Choroid plexus epithelial cell (primary cell): Measurements from ENCODE around the gene ABCC4.

Source experiments
- DNase-seq: peaks from one replicate; pipeline ENCODE4 v3.0.0-alpha.2; 2010; ENCODE audit warnings: low read depth
- H3K4me3 ChIP-seq: 2 replicates; pipeline ENCODE4 v1.5.1; 2011; ENCODE audit warnings: low read depth, mild to moderate bottlenecking, control low read depth, low read length, moderate library complexity
- CTCF ChIP-seq: conservative IDR thresholded peaks from 2 replicates; pipeline ENCODE4 v1.5.1; 2011; ENCODE audit warnings: low read depth, mild to moderate bottlenecking, control low read depth, inconsistent platforms, low read length, moderate library complexity

Gene ABCC4

GRCh38 chr13:95222733-95223018, 78.6 kb downstream of the ABCC4 start:
- no peak for TF ChIP-seq CTCF
- no peak overlapping the region for H3K4me3 ChIP-seq

GRCh38 chr13:95221971-95222732, 79.1 kb downstream of the ABCC4 start:
- H3K4me3 ChIP-seq, result no peak overlapping the region
- no peak for TF ChIP-seq CTCF
- no peak for DNase-seq

More at GRCh38 chr13:95222733-95223018, 78.6 kb downstream of the ABCC4 start:
- DNase-seq, result no peak

GRCh38 chr13:95220611-95221010, 80.6 kb downstream of the ABCC4 start:
- no peak for TF ChIP-seq CTCF
- H3K4me3 ChIP-seq, result no peak overlapping the region
- DNase-seq, result no peak

DNA sequence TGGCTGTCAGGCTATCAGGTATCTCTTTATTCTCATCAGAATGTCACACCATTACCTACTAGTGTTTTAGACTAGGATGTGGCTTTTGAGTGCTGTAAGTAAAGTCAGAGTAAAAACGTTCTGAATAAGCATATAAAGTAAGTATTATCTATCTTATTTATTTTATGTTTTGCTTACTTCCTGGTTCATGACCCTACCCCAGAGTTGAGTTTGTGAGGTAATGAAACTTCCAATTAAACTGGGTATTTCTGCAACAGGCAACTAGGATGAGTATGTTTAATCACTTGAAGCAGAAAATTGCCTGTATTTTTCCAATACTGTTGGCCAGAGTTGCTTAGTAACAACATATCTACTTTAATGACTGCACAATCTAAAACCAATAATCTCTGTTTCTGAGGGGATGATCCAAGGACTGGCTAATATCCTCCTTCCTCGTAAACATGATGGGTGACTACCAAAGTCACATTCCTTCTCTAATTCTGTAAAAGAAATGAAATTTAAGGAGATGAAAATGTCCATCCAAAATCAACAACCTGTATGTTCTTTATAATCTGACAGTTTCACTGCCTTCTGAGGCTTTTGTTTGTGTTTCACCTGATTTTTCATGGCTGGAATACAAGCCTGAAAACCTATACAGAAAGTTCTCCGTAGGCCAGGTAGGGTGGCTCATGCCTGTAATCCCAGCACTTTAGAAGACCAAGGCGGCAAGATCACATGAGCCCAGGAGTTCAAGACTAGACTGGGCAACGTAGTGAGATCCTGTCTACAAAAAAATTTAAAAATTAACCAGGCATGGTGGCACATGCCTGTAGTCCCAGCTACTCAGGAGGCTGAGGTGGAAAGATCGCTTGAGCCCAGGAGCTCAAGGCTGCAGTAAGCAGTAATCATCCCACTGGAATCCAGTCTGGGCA, 83.1 kb downstream of the ABCC4 start:
- DNase-seq, result no peak
- no peak overlapping the region for H3K4me3 ChIP-seq
- TF ChIP-seq CTCF, result no peak

DNA sequence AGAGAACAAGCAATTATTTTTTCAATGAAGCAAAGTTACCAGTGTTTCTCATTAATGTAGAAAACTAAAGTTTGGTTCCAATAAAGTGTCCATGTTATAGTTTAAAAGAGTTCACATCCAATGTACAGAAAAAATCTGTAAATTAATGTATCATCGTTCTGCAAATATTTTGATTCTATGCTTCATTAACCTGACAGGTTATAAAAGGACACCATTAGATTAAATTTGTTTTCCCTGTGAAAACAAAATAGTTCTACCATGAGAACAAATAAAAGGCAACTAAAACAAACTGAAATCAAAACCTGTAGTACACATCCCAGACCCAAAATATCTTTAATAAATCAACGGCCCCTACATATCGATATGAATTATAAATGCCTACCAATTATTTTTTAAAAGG, 85.1 kb downstream of the ABCC4 start:
- TF ChIP-seq CTCF, result no peak
- no peak for DNase-seq

DNA sequence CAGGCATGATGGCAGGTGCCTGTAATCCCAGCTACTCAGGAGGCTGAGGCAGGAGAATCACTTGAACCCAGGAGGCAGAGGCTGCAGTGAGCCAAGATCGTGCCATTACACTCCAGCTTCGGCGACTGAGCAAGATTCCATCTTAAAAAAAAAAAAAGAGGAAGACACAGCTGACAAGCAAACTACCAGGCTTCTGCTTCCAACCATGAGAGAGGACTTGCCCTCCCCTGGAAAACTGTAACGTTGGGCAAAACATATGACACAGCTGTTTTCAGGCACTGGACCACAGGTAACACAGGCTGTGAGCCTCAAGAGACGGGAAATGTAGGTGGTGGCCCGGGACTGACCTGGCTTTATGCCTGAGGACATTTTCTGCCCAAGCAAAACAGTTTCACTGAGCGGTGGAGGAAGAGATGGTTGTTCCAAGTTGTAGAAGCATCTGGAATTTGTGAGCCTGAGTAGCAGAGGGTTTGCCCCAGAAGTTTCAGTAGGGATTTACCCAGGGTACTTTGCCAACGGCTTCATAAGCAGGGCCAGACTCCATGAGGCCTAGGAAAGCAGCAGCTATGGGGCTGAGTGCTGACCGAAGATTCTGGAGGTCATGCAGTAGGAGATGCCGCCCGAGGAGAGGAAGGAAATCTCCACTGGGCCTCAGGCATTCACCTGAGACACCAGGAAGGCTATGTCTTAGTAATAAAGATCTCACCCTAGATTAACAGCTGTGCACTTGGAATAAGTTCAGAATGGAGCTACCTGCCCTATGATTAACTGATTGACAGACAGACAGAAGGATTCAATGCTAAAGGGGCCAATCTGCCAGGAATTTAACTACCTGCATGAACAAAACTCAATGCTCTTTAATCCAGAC, 88.0 kb downstream of the ABCC4 start:
- no peak for TF ChIP-seq CTCF
- no peak for DNase-seq

More for the DNA sequence above, 85.1 kb downstream of the ABCC4 start:
- no peak overlapping the region for H3K4me3 ChIP-seq

More for the DNA sequence above, 88.0 kb downstream of the ABCC4 start:
- H3K4me3 ChIP-seq, result no peak overlapping the region
